ENCODE measurements around the gene GABRG3. TPM values are rescaled to one million over a fixed set of nuclear protein-coding genes. Genes with fewer than 3 reads are reported as not detected.

Gene GABRG3
- polyA plus RNA-seq, 1 experiment: not detected

- DNase-seq (ENCODE audit: low read depth, low spot score): no peak
- POLR2A ChIA-PET: no interaction called here
- Histone ChIP-seq H3K4me3 (ENCODE audit: low read depth, low read length) (no peak overlapping the region), H3K9me3 (ENCODE audit: control insufficient read depth, insufficient read depth, low read length) (no peaks in the 10 kb centered on the region), H3K27ac (ENCODE audit: low read depth, low read length) (no peak overlapping the region), H3K27me3 (ENCODE audit: control insufficient read depth, insufficient read depth, low read length) (no peaks in the 10 kb centered on the region)
- CTCF ChIA-PET: no interaction called here
- TF ChIP-seq, protein P1, sequence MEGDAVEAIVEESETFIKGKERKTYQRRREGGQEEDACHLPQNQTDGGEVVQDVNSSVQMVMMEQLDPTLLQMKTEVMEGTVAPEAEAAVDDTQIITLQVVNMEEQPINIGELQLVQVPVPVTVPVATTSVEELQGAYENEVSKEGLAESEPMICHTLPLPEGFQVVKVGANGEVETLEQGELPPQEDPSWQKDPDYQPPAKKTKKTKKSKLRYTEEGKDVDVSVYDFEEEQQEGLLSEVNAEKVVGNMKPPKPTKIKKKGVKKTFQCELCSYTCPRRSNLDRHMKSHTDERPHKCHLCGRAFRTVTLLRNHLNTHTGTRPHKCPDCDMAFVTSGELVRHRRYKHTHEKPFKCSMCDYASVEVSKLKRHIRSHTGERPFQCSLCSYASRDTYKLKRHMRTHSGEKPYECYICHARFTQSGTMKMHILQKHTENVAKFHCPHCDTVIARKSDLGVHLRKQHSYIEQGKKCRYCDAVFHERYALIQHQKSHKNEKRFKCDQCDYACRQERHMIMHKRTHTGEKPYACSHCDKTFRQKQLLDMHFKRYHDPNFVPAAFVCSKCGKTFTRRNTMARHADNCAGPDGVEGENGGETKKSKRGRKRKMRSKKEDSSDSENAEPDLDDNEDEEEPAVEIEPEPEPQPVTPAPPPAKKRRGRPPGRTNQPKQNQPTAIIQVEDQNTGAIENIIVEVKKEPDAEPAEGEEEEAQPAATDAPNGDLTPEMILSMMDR (IDR thresholded peaks at IDR 0.05; ENCODE audit: low read depth, low read length): no peak
These were observed 462.6 kb downstream of the GABRG3 start for GRCh38 chr15:27433604-27434003.

DNA sequence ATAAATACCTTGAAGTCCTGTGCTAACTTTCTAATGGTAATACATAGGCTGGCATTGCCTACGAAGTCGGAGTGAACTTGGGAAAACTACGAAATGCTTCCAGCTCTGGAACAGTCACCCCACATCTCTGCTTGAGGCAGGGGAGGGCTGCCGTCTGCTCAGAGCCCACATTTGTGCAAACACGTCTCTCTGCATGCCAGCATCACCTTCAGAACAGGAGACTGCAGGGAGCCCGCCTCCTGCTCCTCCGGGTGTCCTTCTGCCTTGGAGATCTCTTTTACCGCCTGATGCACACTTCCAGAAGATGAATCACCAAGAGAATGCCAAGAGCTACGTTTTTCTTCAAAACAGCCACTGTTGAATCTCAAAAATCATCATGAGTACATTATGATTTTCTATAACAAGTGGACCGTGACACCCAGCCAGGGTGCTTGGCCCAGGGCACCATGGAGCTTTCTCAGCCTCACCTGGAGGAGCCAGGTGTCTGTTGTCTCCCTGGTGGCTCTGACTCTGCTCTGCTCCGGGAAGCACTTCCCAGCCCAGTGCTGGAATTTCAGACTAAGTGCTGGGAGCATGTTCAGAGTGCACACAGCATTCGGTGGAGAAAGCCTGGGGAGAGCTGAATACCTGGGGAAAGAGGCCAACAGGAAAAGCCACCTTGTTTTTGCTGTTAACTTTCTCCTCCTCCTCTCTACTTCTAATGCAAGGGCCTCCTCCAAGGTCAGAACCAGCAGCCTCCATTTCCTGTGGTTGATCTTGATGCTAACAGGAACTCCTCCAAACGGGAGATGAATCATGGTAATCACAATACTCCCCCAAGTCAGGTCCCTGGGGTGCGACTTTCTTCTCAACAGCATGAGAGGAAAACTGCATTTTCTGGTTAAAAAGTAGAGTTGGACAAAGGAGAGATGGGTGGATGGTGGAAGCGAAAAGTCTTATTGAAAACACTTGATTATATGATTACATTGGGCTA, 467.7 kb downstream of the GABRG3 start:
- Histone ChIP-seq H3K4me3 (ENCODE audit: low read depth, low read length) (no peak overlapping the region), H3K27ac (ENCODE audit: low read depth, low read length) (no peak overlapping the region), H3K27me3 (ENCODE audit: control insufficient read depth, insufficient read depth, low read length) (no peaks in the 10 kb centered on the region), H3K9me3 (ENCODE audit: control insufficient read depth, insufficient read depth, low read length) (0 out of 2 replicates have a peak, but pooled peaks cover 3% of the 10 kb centered on the region)
- no peak for DNase-seq (ENCODE audit: low read depth, low spot score)
- ChIA-PET CTCF (no interaction called here), POLR2A (no interaction called here)
- TF ChIP-seq, protein P1 (IDR thresholded peaks at IDR 0.05; ENCODE audit: low read depth, low read length): no peak

DNA sequence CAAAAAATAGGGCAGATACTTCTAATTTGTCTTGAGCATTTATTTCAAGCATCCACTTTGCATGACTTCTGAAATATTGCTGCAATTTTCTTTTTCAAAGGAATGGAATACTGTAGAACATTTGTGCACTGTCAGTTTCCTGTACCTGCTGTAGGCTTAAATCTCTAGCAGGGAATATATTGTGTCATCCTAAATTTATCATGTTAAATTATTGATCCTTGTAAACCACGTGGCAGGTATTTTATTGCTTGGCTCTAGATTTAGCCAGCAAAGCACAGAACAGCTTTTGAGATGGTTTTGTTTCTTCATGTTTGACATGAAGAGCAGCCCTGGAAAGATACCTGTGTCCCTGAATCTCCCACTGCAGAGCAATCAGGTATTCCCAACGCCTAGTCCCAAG, 470.1 kb downstream of the GABRG3 start:
- H3K27ac ChIP-seq (ENCODE audit: low read depth, low read length): no peak overlapping the region
- POLR2A ChIA-PET: no interaction called here
- CTCF ChIA-PET: no interaction called here

GRCh38 chr15:27448234-27448633, 477.3 kb downstream of the GABRG3 start:
- no peaks in the 10 kb centered on the region for H3K9me3 ChIP-seq (ENCODE audit: control insufficient read depth, insufficient read depth, low read length)
- H3K27ac ChIP-seq (ENCODE audit: low read depth, low read length): no peak overlapping the region
- CTCF ChIA-PET: no interaction called here
- no peak overlapping the region for H3K4me3 ChIP-seq (ENCODE audit: low read depth, low read length)
- no peaks in the 10 kb centered on the region for H3K27me3 ChIP-seq (ENCODE audit: control insufficient read depth, insufficient read depth, low read length)
- TF ChIP-seq, protein P1 (IDR thresholded peaks at IDR 0.05; ENCODE audit: low read depth, low read length): no peak
- DNase-seq (ENCODE audit: low read depth, low spot score): no peak
- POLR2A ChIA-PET: no interaction called here

More for the DNA sequence above, 470.1 kb downstream of the GABRG3 start:
- TF ChIP-seq, protein P1 (IDR thresholded peaks at IDR 0.05; ENCODE audit: low read depth, low read length): no peak
- Histone ChIP-seq H3K9me3 (ENCODE audit: control insufficient read depth, insufficient read depth, low read length) (0 out of 2 replicates have a peak, but pooled peaks cover 3% of the 10 kb centered on the region), H3K27me3 (ENCODE audit: control insufficient read depth, insufficient read depth, low read length) (no peaks in the 10 kb centered on the region), H3K4me3 (ENCODE audit: low read depth, low read length) (no peak overlapping the region)
- no peak for DNase-seq (ENCODE audit: low read depth, low spot score)

DNA sequence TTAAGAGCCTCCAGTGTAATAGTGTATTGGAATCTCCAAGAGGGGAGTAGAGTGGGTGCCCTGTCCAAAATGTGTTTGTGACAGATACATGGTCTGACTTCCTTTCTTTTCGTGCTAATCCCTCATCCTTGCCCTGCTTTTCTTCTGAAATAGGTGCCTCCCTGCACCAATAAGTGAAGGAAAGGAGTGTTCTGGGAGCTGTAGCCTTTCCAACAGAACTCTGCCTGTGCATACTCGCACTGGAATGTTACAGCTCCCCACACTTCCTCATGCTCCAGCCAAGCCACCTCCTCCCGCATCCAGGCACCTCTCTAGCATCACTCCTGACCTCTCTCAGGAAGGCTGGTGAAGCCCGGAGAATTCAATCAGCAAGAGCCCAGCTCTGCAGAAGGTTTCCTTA, 478.0 kb downstream of the GABRG3 start:
- Histone ChIP-seq H3K27me3 (ENCODE audit: control insufficient read depth, insufficient read depth, low read length) (no peaks in the 10 kb centered on the region), H3K4me3 (ENCODE audit: low read depth, low read length) (no peak overlapping the region), H3K27ac (ENCODE audit: low read depth, low read length) (no peak overlapping the region), H3K9me3 (ENCODE audit: control insufficient read depth, insufficient read depth, low read length) (no peaks in the 10 kb centered on the region)
- no peak for DNase-seq (ENCODE audit: low read depth, low spot score)
- TF ChIP-seq, protein P1 (IDR thresholded peaks at IDR 0.05; ENCODE audit: low read depth, low read length): no peak
- ChIA-PET CTCF (no interaction called here), POLR2A (no interaction called here)

Data from AG04450 (cell line).